Stimulated activated naive B cell treated with anti-CD40 and anti-IgM and Interleukin-4, amounts not matched to agents 10 μg/mL and 1 μg/mL and 100 μg/mL, for 72 hours (primary cell): Measurements from ENCODE around the gene ELOVL5.

ENCODE experiments used
- ATAC-seq, 2 donors: fragments of 150-1000 bp; cut with Tn5 transposase; replicated peaks; 2 replicates each; pipeline ENCODE4 v1.10.0; 2021; ENCODE audit warnings: moderate library complexity in 1 of 2
- DNase-seq: peaks from one replicate; pipeline ENCODE4 v3.0.0; 2021
- H3K27ac Mint-ChIP-seq: one replicate; pipeline ENCODE4 v1.8.0; 2022; ENCODE audit warnings: mild to moderate bottlenecking, mixed read lengths
- H3K27me3 Mint-ChIP-seq, 2 donors: one replicate each; pipeline ENCODE4 v1.8.0; 2022; ENCODE audit warnings: mixed read lengths in 2 of 2
- H3K36me3 Mint-ChIP-seq, 2 donors: one replicate each; pipeline ENCODE4 v1.8.0; 2022; ENCODE audit warnings: mixed read lengths in 2 of 2, mild to moderate bottlenecking in 1 of 2
- H3K4me1 Mint-ChIP-seq, 2 donors: one replicate each; pipeline ENCODE4 v1.8.0; 2022; ENCODE audit warnings: mixed read lengths in 2 of 2, mild to moderate bottlenecking in 1 of 2
- H3K4me3 Mint-ChIP-seq, 2 donors: one replicate each; pipeline ENCODE4 v1.8.0; 2022; ENCODE audit warnings: mild to moderate bottlenecking in 2 of 2, mixed read lengths in 2 of 2, moderate library complexity in 1 of 2
- H3K9me3 Mint-ChIP-seq, 2 donors: one replicate each; pipeline ENCODE4 v1.8.0; 2022; ENCODE audit warnings: mixed read lengths in 2 of 2, mild to moderate bottlenecking in 1 of 2

ELOVL5 gene

GRCh38 chr6:53300656-53301551 is 47.8 kb downstream of the ELOVL5 start:
- peaks cover 9 to 17% of the 10 kb centered on the region in 2 donors for H3K36me3 Mint-ChIP-seq
- H3K27me3 Mint-ChIP-seq, result no peaks in the 10 kb centered on the region
- H3K27ac Mint-ChIP-seq, result peak overlapping the region; percentile 87
- H3K4me1 Mint-ChIP-seq, result peaks cover 64 to 94% of the 10 kb centered on the region in 2 donors
- peak overlapping the region; percentile 6 to 42 for H3K4me3 Mint-ChIP-seq
- DNase-seq (no peak), ATAC-seq (peak; percentile 58 to 69)
- no peaks in the 10 kb centered on the region for H3K9me3 Mint-ChIP-seq

DNA sequence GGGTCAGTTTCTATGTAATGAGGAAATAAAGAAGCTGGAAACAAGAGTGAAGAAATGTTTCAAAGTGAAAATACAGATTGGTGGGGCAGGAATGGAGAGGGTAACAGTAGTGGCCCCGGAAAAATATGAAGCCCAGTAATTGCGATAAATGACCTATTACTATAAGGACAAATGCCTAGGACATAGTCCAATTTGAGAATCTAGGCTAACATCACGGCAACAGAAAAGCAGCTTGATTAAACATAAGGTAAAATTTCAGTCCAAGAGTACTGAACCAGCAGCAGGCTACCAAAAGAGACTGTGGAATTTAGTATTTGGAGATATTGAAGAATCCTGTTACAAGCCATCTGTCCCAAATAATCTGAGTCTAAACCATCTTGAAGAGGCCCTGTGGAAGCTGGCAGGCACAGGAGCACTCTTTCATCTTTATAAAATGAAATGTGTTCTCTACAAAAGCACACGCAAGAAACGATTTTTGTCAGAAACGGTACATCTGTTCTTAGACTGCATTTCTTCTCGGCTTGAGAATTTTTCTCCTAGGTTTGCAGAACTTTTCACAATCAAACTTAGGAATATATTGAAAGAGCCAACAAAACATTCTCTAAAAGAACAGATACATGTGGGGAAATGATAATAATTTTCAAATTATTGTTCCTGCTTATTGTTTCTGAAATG is 49.3 kb downstream of the ELOVL5 start:
- peak overlapping the region; percentile 87 for H3K27ac Mint-ChIP-seq
- no peaks in the 10 kb centered on the region for H3K9me3 Mint-ChIP-seq
- peaks cover 5 to 18% of the 10 kb centered on the region in 2 donors for H3K36me3 Mint-ChIP-seq
- H3K4me1 Mint-ChIP-seq, result peaks cover 69 to 94% of the 10 kb centered on the region in 2 donors
- H3K27me3 Mint-ChIP-seq, result no peaks in the 10 kb centered on the region
- no peak for DNase-seq
- ATAC-seq, result no peak
- H3K4me3 Mint-ChIP-seq, result peak overlapping the region in 1 of 2 donors; percentile 7

DNA sequence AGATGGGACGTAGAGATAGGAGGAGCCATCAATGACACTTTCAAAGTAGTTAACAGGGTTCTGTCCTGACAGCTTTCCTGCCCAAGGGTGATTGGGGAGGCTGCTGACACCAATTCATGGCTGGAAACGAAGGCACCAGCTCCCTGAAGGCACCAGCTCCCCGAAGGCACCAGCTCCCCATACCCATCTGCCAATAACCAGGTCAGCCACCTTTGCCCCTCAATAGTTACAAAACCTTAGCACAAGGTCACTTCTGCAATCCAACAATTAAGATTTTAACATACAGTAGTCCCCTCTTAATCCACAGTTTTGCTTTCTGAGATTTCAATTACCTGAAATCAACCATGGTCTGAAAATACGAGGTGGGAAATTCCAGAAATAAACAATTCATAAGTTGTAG is 51.7 kb downstream of the ELOVL5 start:
- no peaks in the 10 kb centered on the region for H3K9me3 Mint-ChIP-seq
- no peak for ATAC-seq
- H3K36me3 Mint-ChIP-seq, result peaks cover 20 to 32% of the 10 kb centered on the region in 2 donors
- H3K27ac Mint-ChIP-seq, result no peak overlapping the region
- no peak for DNase-seq
- H3K4me1 Mint-ChIP-seq, result peaks cover 68 to 89% of the 10 kb centered on the region in 2 donors
- no peak overlapping the region for H3K4me3 Mint-ChIP-seq
- no peaks in the 10 kb centered on the region for H3K27me3 Mint-ChIP-seq

DNA sequence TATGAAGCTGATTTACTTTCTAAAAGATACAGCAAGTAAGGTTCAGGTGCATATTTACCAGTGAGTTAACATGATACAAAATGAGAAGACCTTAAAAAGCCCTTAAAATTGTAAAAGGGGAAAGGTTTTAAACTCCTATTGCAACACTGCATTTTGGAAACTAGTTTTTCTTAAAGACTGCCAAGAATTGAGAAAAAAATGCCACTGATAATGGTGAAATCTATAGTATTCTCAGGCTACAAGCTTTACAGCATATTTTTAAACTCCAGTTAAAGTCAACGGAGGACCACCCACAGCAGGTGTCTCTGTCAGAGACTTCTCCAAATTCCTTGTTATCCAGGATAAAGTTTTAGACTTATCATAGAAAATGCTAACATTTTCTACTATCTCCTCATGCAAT is 53.6 kb downstream of the ELOVL5 start:
- peaks cover 66 to 88% of the 10 kb centered on the region in 2 donors for H3K4me1 Mint-ChIP-seq
- ATAC-seq, result no peak
- peaks cover 29 to 38% of the 10 kb centered on the region in 2 donors for H3K36me3 Mint-ChIP-seq
- DNase-seq, result no peak
- H3K27me3 Mint-ChIP-seq, result no peaks in the 10 kb centered on the region
- no peaks in the 10 kb centered on the region for H3K9me3 Mint-ChIP-seq
- H3K4me3 Mint-ChIP-seq, result no peak overlapping the region
- H3K27ac Mint-ChIP-seq, result peak overlapping the region; percentile 87

DNA sequence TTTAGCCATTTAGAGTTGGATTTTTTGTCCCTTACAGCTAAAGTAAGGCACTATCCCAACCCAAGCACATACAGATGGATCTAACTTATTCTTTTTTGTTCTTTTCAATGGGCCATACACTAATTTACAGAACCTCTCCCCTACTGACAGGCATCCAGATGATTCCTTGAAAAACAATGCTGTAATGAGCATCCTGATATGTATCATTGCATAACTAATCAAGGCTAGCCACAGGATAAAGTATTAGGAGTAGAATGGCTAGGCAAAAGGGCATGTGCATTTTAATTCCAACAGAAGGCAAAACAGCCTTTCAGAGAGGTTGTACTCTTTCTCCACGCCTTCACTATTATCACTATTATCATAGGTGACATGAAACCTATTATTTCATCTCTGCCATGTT is 54.1 kb downstream of the ELOVL5 start:
- no peak overlapping the region for H3K4me3 Mint-ChIP-seq
- H3K9me3 Mint-ChIP-seq, result no peaks in the 10 kb centered on the region
- H3K4me1 Mint-ChIP-seq, result peaks cover 63 to 86% of the 10 kb centered on the region in 2 donors
- DNase-seq (no peak), ATAC-seq (no peak)
- H3K27me3 Mint-ChIP-seq, result no peaks in the 10 kb centered on the region
- H3K27ac Mint-ChIP-seq, result peak overlapping the region; percentile 87
- H3K36me3 Mint-ChIP-seq, result peaks cover 31 to 43% of the 10 kb centered on the region in 2 donors

- ATAC-seq (no peak), DNase-seq (no peak)
- Mint-ChIP-seq H3K4me3 (peak overlapping the region in 1 of 2 donors; percentile 23), H3K27ac (no peak overlapping the region), H3K27me3 (no peaks in the 10 kb centered on the region), H3K36me3 (peaks cover 36 to 48% of the 10 kb centered on the region in 2 donors), H3K4me1 (peaks cover 60 to 86% of the 10 kb centered on the region in 2 donors), H3K9me3 (no peaks in the 10 kb centered on the region)
Measured at GRCh38 chr6:53294095-53294494, 54.7 kb downstream of the ELOVL5 start.

DNA sequence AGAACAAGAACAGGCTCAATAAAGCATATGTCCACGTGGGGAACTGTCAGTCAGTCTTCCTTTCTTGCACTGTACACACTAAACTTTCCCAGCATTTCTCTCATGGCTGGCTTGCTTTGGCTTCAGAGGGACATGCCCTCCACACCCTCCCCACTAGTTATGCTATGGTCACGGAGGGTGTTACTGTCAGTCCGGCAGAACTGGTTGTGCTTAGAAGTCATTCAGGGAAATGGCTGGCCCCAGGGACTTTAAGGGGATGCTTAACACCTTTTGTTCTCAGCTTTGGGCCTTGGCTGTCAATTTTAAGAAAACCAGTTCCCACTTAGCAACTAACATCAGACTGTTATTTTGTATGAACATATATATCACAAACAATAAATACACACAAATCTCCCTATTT is 55.1 kb downstream of the ELOVL5 start:
- Mint-ChIP-seq H3K9me3 (no peaks in the 10 kb centered on the region), H3K36me3 (peaks cover 36 to 50% of the 10 kb centered on the region in 2 donors), H3K27me3 (no peaks in the 10 kb centered on the region), H3K4me1 (peaks cover 57 to 85% of the 10 kb centered on the region in 2 donors), H3K27ac (peak overlapping the region; percentile 82), H3K4me3 (no peak overlapping the region)
- ATAC-seq (no peak), DNase-seq (no peak)

- Mint-ChIP-seq H3K4me3 (no peak overlapping the region), H3K9me3 (no peaks in the 10 kb centered on the region), H3K36me3 (peaks cover 49 to 67% of the 10 kb centered on the region in 2 donors), H3K27me3 (no peaks in the 10 kb centered on the region), H3K27ac (peak overlapping the region; percentile 56), H3K4me1 (peaks cover 49 to 73% of the 10 kb centered on the region in 2 donors)
- ATAC-seq (peak in 1 of 2 donors; percentile 38), DNase-seq (no peak)
Measured at GRCh38 chr6:53290537-53291510, 57.9 kb downstream of the ELOVL5 start.

DNA sequence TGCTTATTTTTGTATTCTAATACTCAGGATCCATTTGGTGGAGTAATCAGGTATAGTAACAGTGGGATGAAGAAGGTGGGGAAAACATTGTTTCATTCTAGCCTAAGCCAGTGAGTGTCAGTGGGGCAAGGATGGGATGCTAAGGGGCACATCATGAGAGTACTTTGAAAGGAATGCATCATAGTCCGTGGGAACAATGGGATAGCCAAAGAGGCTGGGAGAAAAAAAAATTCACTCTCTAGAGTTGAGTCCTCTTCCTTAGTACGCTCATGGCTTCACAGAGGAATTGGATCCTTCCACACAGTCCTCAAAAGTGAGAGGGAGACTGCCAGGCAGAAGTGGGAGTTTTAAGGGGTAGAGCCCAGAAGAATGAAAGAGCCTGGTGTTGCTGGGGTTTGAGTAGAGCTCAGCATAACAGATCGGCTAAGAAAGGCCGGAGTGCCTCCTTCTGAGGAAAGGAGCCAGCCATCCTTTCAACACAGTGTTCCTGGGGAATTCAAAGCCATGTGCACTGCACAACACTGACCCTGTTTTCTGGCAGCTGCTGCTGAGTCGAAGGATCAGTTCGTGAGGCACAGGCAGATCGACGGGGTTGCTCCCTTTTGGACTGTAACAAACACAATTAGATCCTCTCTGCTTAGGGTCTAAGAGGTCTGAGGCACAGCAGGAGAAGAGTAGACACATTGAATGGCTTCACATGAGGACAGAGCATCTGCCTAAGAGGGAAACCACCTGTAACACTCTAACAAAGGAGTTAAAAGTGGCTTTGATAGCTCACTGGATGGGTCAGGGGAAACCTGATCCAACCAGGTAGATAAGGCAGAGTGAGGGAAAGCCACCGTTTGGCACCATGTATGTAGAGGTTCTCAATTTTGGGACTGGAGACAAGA is 61.2 kb downstream of the ELOVL5 start:
- DNase-seq (no peak), ATAC-seq (no peak)
- peak overlapping the region; percentile 86 for H3K27ac Mint-ChIP-seq
- peaks cover 39 to 64% of the 10 kb centered on the region in 2 donors for H3K36me3 Mint-ChIP-seq
- no peaks in the 10 kb centered on the region for H3K9me3 Mint-ChIP-seq
- no peaks in the 10 kb centered on the region for H3K27me3 Mint-ChIP-seq
- peaks cover 47 to 78% of the 10 kb centered on the region in 2 donors for H3K4me1 Mint-ChIP-seq
- no peak overlapping the region for H3K4me3 Mint-ChIP-seq

DNA sequence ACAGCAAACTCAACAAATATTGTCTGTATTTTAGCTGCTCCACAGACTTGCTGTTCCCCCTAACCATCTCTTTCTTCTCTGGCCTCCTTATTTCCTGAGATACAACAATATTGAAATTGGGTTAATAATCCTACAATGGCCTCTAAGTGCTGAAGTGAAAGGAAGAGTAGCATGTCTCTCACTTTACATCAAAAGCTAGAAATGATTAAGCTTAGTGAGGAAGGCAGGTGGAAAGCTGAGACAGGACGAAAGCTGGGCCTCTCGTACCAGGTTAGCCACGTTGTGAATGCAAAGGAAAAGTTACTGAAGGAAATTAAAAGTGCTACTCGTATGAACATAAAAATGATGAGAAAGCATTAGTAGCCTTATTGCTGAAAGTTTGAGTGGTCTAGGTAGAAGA is 63.8 kb downstream of the ELOVL5 start:
- Mint-ChIP-seq H3K4me1 (peaks cover 48 to 80% of the 10 kb centered on the region in 2 donors), H3K4me3 (no peak overlapping the region), H3K27ac (peak overlapping the region; percentile 21)

DNA sequence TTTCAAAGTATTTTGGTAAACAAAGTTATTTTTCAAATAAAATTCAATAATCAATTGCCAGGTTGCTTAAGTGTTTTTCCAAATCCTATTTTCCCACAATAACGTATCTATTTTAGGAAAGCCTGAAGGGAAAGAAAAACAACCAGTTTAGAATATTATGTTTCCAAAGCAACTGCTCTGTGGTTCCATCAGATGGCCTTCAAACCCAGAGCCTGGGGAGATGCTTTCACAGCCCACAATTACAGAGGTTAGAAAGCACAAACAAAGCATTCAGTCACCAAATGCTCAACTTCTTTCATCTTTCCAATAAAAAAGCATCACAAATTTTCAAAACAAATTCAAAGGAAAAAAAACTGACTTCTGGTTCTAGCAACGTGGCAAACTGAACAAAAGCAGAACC is 66.0 kb downstream of the ELOVL5 start:
- no peak overlapping the region for H3K4me3 Mint-ChIP-seq

More for the DNA sequence above, 63.8 kb downstream of the ELOVL5 start:
- no peaks in the 10 kb centered on the region for H3K27me3 Mint-ChIP-seq
- peak in 1 of 2 donors; percentile 54 for ATAC-seq
- peaks cover 30 to 53% of the 10 kb centered on the region in 2 donors for H3K36me3 Mint-ChIP-seq
- DNase-seq, result no peak
- H3K9me3 Mint-ChIP-seq, result no peaks in the 10 kb centered on the region

DNA sequence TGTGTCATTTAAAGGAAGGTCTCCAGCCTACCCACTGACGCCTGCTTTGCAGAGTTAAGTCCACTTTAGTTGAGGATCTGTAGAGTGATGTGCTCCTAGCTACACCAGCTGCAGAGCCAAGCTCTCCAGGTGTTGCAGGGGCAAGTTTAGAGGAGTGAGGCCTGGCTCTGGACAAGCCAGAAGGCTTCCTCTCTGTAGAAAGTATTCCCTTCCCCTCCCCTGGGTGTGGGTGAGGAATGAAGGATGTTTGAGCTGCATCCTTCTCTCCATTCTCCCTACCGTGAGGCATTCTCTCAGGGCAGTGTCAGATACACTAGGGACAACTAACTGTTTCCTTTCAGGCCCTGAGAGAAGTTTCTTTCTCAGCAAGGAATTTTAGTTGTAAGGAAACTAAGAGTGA is 66.5 kb downstream of the ELOVL5 start:
- Mint-ChIP-seq H3K9me3 (no peaks in the 10 kb centered on the region), H3K27me3 (no peaks in the 10 kb centered on the region), H3K36me3 (peaks cover 36 to 54% of the 10 kb centered on the region in 2 donors), H3K27ac (peak overlapping the region; percentile 37), H3K4me1 (peaks cover 48 to 83% of the 10 kb centered on the region in 2 donors), H3K4me3 (no peak overlapping the region)
- ATAC-seq (no peak), DNase-seq (no peak)

More for the DNA sequence above, 66.0 kb downstream of the ELOVL5 start:
- ATAC-seq, result no peak
- no peaks in the 10 kb centered on the region for H3K27me3 Mint-ChIP-seq
- DNase-seq, result no peak
- peaks cover 39 to 54% of the 10 kb centered on the region in 2 donors for H3K36me3 Mint-ChIP-seq
- no peaks in the 10 kb centered on the region for H3K9me3 Mint-ChIP-seq
- peaks cover 51 to 83% of the 10 kb centered on the region in 2 donors for H3K4me1 Mint-ChIP-seq
- H3K27ac Mint-ChIP-seq, result no peak overlapping the region
